Keratinocyte (primary cell): ENCODE data around the gene FRAS1. TPM values are rescaled to one million over a fixed set of nuclear protein-coding genes. Genes with fewer than 3 reads are reported as not detected.

Experiments
- DNase-seq: peaks from one replicate; pipeline ENCODE4 v3.0.0-alpha.2; 2011; ENCODE audit warnings: low read depth, missing footprints, low spot score
- FAIRE-seq: peaks from 2 replicates; lab custom pipeline; 2011; peaks lifted over from hg19 to GRCh38; lab: Jason Lieb, UNC
- H2AFZ ChIP-seq: 2 replicates; pipeline ENCODE4 v1.6.0; 2012; ENCODE audit warnings: low read length, control low read depth, inconsistent platforms; ENCODE audit not compliant: control insufficient read depth
- H3K27ac ChIP-seq: 2 replicates; pipeline ENCODE4 v1.5.1; 2011; ENCODE audit warnings: low read length; ENCODE audit not compliant: control insufficient read depth, insufficient read depth
- H3K27me3 ChIP-seq: 3 replicates; pipeline ENCODE4 v1.6.0; 2011; ENCODE audit warnings: low read length; ENCODE audit not compliant: control insufficient read depth, insufficient read depth; ENCODE audit errors: extremely low read depth
- H3K36me3 ChIP-seq, 2 experiments: 2 replicates in 1 of 2; 3 replicates in 1 of 2; pipeline ENCODE4 v1.5.1; 2011; ENCODE audit warnings: low read length in 2 of 2, mild to moderate bottlenecking in 1 of 2; ENCODE audit not compliant: control insufficient read depth in 2 of 2, insufficient read depth in 2 of 2; ENCODE audit errors: extremely low read depth in 1 of 2
- H3K4me1 ChIP-seq: 3 replicates; pipeline ENCODE4 v1.5.1; 2011; ENCODE audit warnings: low read length; ENCODE audit not compliant: control insufficient read depth, insufficient read depth; ENCODE audit errors: extremely low read depth
- H3K4me2 ChIP-seq: 3 replicates; pipeline ENCODE4 v1.6.0; 2011; ENCODE audit warnings: low read depth, low read length; ENCODE audit not compliant: control insufficient read depth, insufficient read depth; ENCODE audit errors: extremely low read depth
- H3K4me3 ChIP-seq, 3 experiments: fragments of 200-600 bp in 1 of 3; sonication (generic) in 1 of 3; 2 replicates in 2 of 3; 3 replicates in 1 of 3; pipeline ENCODE4 v1.5.1; 2011 to 2016; ENCODE audit warnings: low read length in 3 of 3, mild to moderate bottlenecking in 3 of 3, control low read depth in 2 of 3, inconsistent platforms in 1 of 3, low read depth in 1 of 3, mixed read lengths in 1 of 3, mixed run types in 1 of 3, moderate library complexity in 1 of 3; ENCODE audit not compliant: control insufficient read depth in 2 of 3, insufficient read depth in 2 of 3; ENCODE audit errors: extremely low read depth in 1 of 3
- H3K79me2 ChIP-seq: 2 replicates; pipeline ENCODE4 v1.6.0; 2012; ENCODE audit warnings: low read length; ENCODE audit not compliant: control insufficient read depth, insufficient read depth
- H3K9ac ChIP-seq: 3 replicates; pipeline ENCODE4 v1.6.0; 2011; ENCODE audit warnings: low read length; ENCODE audit not compliant: control insufficient read depth, insufficient read depth; ENCODE audit errors: extremely low read depth
- H3K9me1 ChIP-seq: 3 replicates; pipeline ENCODE4 v1.6.0; 2011; ENCODE audit warnings: low read length; ENCODE audit not compliant: control insufficient read depth, insufficient read depth; ENCODE audit errors: extremely low read depth
- H3K9me3 ChIP-seq: 2 replicates; pipeline ENCODE4 v1.5.1; 2012; ENCODE audit warnings: low read depth, low read length; ENCODE audit not compliant: control insufficient read depth
- H4K20me1 ChIP-seq: 3 replicates; pipeline ENCODE4 v1.6.0; 2011; ENCODE audit warnings: low read length; ENCODE audit not compliant: control insufficient read depth, insufficient read depth; ENCODE audit errors: extremely low read depth
- CTCF ChIP-seq, 3 experiments: IDR thresholded peaks in 1 of 3; conservative IDR thresholded peaks in 1 of 3; optimal IDR thresholded peaks in 1 of 3; 2 replicates in 2 of 3; 3 replicates in 1 of 3; pipeline versions ENCODE3 to v1.5.1; 2011; ENCODE audit warnings: low read length in 3 of 3, mild to moderate bottlenecking in 3 of 3, moderate library complexity in 2 of 3, control low read depth in 1 of 3, inconsistent platforms in 1 of 3; ENCODE audit not compliant: insufficient read depth in 2 of 3; ENCODE audit errors: extremely low read depth in 1 of 3
- EZH2 ChIP-seq: IDR thresholded peaks from one replicate; pipeline ENCODE4 v1.6.1; 2012; ENCODE audit warnings: inconsistent platforms, mild to moderate bottlenecking, low read length, moderate library complexity
- dilution Hi-C: fragments of 300-500 bp; cut with MboI; formaldehyde crosslinking; loops from one replicate; pipeline ENCODE4 v1.7.0; 2020; ENCODE audit warnings: low sequenced_read_pairs; ENCODE audit not compliant: extremely low pct_ligation_motif_present
- polyA plus RNA-seq, 5 experiments: library from polyadenylated mRNA; depleted of rRNA in 3 of 5; stranded (reverse) in 3 of 5; stranded (forward) in 1 of 5; unstranded in 1 of 5; fragments of >200 nt; gene quantifications; 1 replicate in 1 of 5; 2 replicates in 3 of 5; 3 replicates in 1 of 5; pipeline versions ENCODE4 v1.2.1 to v1.2.3, GENCODE V29; 2011 to 2012; ENCODE audit warnings: missing spikeins in 2 of 5, low read depth in 1 of 5, low replicate concordance in 1 of 5

The FRAS1 gene
- polyA plus RNA-seq, 1 donor (not counting 4 experiments of a cell fraction or from before 2014, with no cell fraction given): 3.5 TPM

GRCh38 chr4:78558410-78558809 is 501.3 kb downstream of the FRAS1 start:
- Histone ChIP-seq H3K4me2 (peak overlapping the region; percentile 22), H3K36me3 (peaks cover 16 to 49% of the 10 kb centered on the region in 2 experiments), H3K27me3 (no peaks in the 10 kb centered on the region), H3K4me3 (no peak overlapping the region), H3K9me3 (no peaks in the 10 kb centered on the region), H3K9me1 (no peaks in the 10 kb centered on the region), H3K9ac (peak overlapping the region; percentile 36), H2AFZ (no peak overlapping the region), H3K79me2 (peaks cover 44% of the 10 kb centered on the region), H3K4me1 (peaks cover 81% of the 10 kb centered on the region), H4K20me1 (no peaks in the 10 kb centered on the region), H3K27ac (peak overlapping the region; percentile 93)
- DNase-seq (no peak), FAIRE-seq (peak; percentile 32)
- dilution Hi-C loops: no loop called here
- TF ChIP-seq EZH2 (no peak), CTCF (optimal IDR thresholded peaks at IDR 0.05 in 1 of 3, IDR thresholded peaks at IDR 0.05 in 1 of 3, conservative IDR thresholded peaks at IDR 0.05 in 1 of 3; ENCODE audit: extremely low read depth in 1 of 3, insufficient read depth in 2 of 3, low read length in 3 of 3) (no peak)

GRCh38 chr4:78560296-78560963 is 503.3 kb downstream of the FRAS1 start:
- H3K79me2 ChIP-seq: peaks cover 31% of the 10 kb centered on the region
- H3K36me3 ChIP-seq: peaks cover 18 to 49% of the 10 kb centered on the region in 2 experiments
- peaks cover 77% of the 10 kb centered on the region for H3K4me1 ChIP-seq

More at GRCh38 chr4:78560296-78560963, 503.3 kb downstream of the FRAS1 start:
- FAIRE-seq (peak; percentile 87), DNase-seq (no peak)
- Histone ChIP-seq H2AFZ (no peak overlapping the region), H3K4me3 (no peak overlapping the region), H3K9ac (peak overlapping the region; percentile 49), H3K27me3 (no peaks in the 10 kb centered on the region), H3K4me2 (peak overlapping the region; percentile 55), H3K27ac (peak overlapping the region; percentile 74), H3K9me3 (no peaks in the 10 kb centered on the region), H4K20me1 (no peaks in the 10 kb centered on the region), H3K9me1 (no peaks in the 10 kb centered on the region)
- dilution Hi-C loops: no loop called here
- TF ChIP-seq CTCF (optimal IDR thresholded peaks at IDR 0.05 in 1 of 3, IDR thresholded peaks at IDR 0.05 in 1 of 3, conservative IDR thresholded peaks at IDR 0.05 in 1 of 3; ENCODE audit: extremely low read depth in 1 of 3, insufficient read depth in 2 of 3, low read length in 3 of 3) (no peak), EZH2 (no peak)
